GM18507 (cell line): ENCODE measurements around the gene TSHZ2.
A peak's percentile ranks its signal among the peaks of the same experiment; 100 is the strongest.

ENCODE experiments used
- DNase-seq: peaks from one replicate; pipeline ENCODE4 v3.0.0; 2011; ENCODE audit warnings: low read depth; ENCODE audit not compliant: insufficient read length; ENCODE audit errors: extremely low spot score
- FAIRE-seq: peaks from 2 replicates; lab custom pipeline; 2011; peaks lifted over from hg19 to GRCh38; lab: Jason Lieb, UNC

The TSHZ2 gene

DNA sequence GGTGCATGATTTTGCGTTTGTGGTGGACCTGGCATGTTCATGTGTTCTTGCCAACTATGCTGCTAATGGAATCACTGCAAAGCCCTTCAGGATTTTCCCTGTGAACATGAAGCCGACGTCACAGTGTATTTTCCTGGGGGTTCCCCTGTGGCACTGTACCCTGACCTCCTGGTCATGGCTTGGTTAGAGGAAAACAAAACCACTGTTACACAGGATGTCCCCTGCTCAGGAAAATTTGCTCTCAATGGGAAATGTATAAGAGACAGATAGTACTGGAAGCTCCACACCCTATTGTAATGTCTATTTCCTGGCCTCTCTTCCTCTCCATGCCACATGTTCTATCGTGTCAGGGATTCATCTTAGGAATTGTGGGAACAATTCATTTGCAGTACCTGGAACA is 19.7 kb downstream of the TSHZ2 start:
- DNase-seq (no peak), FAIRE-seq (no peak)

DNA sequence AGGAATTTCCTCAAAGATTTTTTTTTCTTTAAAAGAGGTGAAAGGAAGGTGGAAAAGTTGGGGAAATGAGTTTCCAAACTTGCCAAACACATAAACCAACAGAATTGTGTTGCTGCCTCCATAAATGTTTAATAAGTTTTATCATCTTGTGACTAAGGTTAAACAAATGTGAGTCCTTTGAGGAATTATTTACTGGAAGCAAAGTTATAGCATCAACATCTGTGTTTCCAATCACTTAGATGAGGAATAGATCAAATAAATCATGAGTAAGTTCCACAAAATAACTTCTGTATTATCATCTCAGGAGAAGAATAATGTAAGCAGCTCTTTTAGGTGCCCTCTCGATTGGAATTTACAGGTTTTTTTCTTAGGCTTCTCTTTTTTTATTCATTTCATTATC is 20.5 kb downstream of the TSHZ2 start:
- no peak for FAIRE-seq
- no peak for DNase-seq

DNA sequence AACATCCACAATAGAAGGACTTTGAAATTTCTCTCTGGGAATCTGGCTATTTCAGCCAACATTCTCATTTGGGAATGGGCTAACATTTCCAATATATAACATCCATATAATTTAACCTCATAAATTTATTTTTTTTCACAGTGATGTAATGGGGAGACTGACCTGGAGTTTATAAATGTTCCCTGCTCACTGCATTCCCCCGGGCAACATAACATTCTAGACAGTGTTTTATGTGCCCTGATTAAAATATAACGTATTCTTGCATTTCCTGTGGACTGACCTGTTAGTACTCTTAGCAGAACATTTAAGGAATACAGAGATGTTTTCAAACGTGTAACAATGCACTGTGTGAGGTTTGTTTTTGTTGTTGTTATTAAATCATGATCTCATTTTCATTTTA is 20.9 kb downstream of the TSHZ2 start:
- FAIRE-seq (no peak), DNase-seq (no peak)

DNA sequence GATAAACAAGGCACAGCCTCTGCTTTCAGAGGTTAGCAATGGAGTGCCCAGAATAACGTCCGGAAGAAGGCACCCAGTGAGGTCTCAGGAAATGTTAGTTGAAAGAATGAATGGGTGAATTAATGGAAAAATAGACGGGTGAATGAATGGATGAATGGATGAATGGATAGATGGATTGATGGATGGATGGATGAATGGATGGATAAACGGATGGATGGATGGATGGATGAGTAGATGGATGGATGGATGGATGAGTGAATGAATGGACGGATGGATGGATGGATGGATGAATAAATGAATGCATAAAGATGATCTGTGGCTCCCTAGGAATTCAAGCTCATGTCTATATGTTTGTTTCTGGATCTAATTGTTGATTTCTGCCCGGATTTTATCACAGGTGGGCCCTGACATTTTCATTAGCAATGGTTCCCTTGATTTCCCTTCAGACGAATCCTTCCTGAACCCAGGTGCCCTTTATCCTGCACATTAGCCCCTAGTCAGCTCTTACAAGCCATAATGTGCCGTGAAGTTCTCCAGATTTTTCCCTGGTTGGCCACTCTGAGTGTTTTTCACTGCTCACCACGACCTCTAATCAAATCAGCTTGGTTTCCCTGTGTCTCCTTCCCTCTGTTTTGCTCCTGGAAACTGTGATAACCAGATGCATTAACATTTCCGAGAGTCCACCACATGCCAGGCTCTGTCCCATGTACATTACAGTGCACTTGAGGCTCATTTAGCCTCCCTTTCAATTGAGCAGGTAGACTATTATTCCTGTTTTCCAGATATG is 22.2 kb downstream of the TSHZ2 start:
- FAIRE-seq: no peak
- DNase-seq: no peak

DNA sequence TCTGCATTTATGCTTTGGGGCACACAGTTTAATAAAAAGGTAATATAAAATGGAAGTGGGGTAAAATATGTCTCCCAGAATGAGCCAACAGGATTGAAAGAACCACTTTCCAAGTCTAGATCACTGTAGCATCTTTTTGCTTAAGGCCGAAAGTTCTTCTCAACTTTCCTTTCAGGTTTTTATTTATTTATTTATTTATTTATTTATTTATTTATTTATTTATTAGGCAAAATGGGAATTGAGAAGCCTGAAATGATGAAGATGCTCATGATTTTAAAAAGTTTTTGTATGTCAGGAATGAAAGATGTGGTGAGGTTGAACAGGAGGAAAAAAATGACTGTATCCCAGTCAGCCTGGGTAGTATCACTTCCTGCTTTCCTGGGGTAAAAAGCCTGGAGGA is 24.0 kb downstream of the TSHZ2 start:
- no peak for DNase-seq
- FAIRE-seq: no peak

DNA sequence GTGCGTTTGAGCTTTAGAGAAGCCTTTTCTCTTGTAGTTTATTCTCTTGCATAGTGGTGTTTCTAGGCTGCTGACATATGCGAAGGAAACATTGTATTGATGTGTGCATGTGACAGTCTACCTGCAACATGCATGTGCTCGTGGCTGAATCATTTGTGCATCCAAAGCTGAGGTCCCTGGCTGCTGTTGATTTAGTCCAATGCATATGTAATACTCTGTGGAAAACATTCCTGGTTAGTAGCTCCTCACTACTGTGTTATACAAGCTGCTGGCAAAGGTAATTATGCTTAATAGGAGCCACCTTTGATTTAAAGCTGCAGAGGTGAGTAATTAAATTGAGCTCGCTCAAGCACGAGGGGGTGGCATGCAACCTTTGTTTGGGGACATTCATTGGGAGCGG is 24.5 kb downstream of the TSHZ2 start:
- DNase-seq (no peak), FAIRE-seq (no peak)

DNA sequence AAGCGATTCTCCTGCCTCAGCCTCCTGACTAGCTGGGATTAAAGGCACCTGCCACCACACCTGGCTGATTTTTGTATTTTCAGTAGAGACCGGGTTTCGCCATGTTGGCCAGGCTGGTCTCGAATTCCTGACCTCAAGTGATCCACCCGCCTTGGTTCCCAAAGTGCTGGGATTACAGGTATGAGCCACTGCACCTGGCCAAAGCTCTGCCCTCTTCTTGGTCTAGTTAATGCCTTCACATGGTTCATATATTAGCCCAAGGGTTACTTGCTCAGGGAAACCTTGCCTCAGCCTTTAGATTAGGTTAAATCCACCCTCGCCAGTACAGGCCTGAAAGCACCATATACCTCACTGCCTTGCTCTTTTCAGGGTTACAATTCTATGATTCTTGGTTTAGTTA is 26.1 kb downstream of the TSHZ2 start:
- FAIRE-seq (no peak), DNase-seq (no peak)

DNA sequence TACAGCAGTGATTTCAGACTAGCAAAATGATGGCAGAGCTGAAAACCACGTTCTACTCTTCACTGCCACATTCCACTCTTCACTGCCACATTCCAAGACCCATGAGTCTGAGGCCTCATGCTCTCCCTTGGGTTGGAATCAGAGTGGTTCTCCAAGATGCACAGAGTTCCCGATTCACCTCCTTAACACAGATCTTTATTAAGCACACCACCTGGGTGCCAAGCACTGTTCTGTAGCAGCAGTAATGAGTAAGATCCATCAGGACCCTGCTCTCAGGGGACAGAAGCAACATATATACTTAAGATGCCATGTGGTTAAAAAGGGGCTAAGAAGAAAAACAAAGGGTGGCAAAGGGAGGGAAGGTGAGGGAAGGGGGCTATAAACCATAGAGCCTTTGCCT is 26.9 kb downstream of the TSHZ2 start:
- FAIRE-seq: no peak
- DNase-seq: no peak

DNA sequence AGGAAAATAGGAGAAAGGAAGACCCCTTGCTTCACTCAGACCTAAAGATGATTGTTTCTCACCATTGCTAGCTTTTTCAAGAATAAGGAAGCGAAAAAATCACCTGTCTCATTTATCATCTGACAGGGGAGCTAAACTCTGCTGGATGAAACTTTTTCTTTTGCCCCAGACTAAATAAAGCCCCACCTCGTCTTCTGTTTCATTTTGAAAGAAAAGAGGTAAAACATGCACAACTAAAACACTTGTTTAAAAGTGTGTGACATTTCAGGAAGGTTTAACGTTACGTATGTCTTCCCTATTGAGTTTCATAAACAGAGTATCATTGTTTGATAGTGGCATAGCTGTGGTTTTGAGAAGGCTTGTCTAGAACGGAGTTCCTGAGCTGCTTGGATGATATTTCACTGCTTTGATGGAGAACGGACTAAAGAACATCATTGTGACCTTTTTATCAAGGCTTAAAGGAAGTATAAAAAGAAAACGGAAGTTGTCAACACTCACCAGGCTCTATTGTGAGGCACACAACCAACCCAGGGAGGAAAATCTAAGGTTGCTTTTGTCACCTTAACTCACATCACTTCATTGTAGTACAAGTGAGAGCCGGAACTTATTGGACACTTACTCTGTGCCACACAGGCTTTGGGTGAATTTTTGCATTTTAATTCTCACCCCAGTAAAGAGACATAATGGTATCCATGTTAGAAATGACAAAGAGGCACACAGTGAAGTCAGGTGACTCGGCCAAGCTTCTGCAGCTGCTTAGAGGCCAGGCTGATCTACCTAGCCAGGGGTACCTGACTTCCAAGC is 29.5 kb downstream of the TSHZ2 start:
- FAIRE-seq (peak; percentile 60), DNase-seq (no peak)

DNA sequence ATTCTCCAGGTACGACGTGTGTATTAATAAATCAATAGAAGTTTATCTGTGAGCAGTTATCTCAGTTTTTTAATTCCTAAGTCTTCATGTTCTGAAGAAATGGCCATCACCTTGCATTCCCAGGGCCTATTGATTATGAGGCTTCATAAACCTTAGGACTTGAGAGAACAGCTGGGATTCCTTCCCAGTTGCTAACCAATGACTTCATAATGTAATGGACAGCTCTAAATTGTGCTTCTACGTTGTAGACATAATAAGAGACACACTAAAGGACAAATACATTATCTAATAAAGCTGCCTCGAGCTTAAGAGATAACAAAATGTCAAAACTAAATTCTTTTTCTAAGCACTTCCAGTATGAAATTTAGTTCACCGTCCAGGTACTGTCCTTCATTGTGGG is 30.6 kb downstream of the TSHZ2 start:
- FAIRE-seq (no peak), DNase-seq (no peak)

DNA sequence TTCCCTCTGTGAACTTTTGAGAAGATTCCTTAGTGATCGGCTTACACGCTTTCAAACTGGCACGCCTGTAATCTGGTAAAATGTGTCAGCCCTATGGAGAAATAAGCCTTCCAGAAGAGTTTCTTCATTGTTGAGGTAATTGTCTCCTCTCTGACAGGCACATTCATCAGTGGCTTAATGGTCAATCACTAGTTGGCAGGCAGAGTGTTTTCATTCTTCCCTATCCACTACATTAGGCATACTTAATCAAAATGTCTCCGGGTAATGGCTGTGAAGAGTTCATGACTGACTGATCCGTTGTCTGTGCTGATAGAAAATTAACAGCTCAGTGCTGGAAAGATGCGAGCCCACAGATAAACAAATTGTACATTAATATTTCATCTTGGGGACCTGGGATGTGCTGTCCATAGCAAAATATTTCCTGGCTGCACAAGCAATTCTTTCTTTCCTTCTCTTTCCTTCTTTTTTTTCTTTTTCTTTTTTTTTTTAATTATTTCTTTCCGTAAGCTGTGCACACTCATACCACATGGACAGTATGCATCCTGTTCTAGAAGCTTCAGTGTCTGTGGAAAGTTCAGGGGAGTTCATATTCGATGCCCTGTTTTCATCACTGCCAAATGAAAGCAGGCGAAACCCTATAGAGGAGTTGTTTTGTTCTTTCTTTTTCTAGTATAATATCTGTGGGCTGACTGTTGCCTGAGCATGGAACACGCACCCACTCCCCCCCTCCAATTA is 31.4 kb downstream of the TSHZ2 start:
- no peak for FAIRE-seq

DNA sequence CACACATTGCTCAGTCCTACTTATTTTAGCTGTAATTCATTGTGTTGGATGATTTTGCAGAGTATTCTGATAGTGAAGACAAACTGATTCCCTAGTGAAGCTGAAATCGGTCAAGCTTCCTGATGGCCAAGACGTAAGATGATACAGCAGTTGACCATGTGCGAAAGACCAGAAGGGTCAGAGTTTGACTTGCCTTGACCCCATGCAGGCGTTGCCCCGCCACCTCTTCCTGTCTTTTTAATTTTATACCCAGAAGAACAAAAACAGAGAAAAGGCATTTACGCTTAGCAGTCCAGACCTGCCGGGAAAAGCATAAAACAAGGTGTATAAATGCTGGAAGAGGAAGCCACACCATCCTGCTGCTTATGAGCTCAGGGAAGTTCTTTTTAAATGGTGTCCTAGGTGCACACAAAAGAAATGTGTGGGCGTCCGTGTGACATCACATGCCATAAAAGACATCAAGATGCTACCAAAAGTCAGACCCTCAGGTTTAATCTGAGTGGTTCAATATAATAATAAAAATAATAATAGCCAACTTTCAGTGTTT is 32.2 kb downstream of the TSHZ2 start:
- no peak for DNase-seq
- no peak for FAIRE-seq

More for the DNA sequence above, 31.4 kb downstream of the TSHZ2 start:
- no peak for DNase-seq

DNA sequence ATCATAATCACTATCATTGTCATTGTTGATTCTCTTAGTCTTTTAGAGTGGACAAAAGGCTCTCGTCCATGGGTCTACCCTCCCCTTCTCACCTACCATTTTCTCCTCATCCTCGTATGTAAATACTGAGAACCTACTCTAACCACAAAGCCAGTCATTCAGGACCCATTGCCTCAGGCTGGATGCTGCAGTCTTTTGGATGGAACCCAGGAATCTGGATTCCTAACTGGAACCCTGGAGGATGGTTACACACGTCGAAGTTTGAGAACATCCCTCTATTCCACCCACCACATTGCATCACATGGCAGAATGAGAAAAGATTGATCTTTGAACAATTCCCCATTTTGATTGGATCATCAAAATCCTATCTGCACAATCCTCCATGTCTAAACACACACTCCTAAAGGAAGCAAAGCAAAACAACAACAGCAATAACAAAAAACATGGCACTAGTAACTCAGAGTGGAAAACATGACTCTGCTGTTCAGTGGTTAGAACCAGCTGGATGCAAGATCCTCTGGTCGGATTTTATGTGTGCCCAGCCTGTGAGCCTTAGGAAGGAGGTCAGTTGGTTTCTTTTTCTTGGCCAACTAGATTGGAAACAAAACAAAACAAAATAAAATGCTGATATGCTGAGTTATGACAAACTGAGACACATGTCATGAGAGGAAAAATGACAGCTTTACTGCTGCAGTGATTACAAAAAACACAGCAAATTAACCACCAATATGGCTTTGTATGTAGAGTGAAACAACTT is 38.0 kb downstream of the TSHZ2 start:
- FAIRE-seq: no peak
- no peak for DNase-seq

DNA sequence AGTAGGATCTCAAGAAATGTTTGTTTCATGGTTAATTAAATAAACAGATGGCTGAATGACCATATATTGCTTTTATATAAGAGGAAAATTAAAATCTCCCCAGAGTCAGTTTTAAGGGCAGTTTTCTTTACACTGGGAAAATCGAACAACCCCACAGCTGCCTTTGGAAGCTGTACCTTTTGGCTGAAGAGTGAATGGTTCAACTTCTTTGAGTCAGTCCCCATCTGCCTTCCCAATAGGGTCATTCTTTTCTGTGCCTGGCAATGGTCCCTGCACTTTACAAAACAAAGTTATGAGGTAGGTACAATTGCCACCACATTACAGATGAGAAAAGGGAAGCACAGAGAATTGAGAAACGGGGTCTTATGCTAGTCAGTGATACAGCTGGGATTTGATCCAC is 39.5 kb downstream of the TSHZ2 start:
- DNase-seq (no peak), FAIRE-seq (no peak)

DNA sequence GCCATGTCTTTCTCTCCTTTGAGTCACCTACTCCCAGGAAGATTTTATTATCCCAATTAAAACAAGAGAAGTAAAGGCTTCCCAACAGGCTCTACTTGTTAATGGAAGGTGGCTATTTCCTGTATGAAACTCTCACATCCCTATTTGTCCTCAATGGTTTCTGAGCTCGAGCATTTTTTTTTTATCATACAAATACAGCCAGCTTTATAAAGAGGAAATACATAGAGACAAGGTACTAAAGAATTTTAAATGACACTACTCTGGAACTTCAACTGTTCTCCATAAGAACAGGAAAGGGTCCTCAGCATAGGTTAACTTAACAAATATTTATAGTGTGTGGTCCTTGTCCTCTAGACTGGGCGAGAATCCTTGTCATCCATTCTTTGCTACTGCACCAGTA is 41.0 kb downstream of the TSHZ2 start:
- FAIRE-seq (no peak), DNase-seq (no peak)

DNA sequence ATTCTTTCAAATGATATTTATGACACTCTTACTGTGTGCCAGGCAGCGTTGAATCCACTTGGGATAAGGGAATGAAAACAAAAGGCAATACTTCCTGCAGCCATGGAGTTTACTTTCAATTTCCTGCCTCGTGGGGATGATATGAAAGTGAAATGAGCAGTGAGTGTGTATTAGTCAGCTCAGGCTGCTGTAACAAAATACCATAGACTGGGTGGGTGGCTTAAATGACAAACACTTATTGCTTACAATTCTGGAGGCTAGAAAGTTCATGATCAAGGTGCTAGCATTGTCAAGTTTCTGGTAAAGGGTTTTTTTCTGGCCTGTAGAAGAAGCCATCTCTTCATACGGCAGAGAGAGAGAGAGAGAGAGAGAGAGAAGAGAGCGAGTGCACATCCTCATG is 41.7 kb downstream of the TSHZ2 start:
- DNase-seq: no peak
- FAIRE-seq: no peak

DNA sequence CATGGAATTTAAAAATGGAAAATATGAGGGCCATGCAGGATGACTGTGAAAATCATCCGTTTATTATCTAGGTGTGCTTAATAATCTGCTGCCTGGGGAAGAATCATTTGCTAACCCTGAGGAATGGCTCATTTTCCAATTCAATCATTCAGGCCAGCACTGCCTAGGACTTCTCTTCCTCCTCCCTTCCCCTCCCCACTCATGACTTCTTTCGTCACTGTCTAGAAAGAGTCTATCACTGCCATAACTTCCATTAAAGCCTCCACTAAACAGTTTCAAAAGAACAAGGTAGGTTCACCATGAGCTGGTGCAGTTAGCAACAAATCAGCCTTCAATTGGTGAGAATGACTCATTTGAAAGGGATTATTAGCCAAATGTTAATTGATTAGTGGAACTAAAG is 43.9 kb downstream of the TSHZ2 start:
- DNase-seq (no peak), FAIRE-seq (no peak)

DNA sequence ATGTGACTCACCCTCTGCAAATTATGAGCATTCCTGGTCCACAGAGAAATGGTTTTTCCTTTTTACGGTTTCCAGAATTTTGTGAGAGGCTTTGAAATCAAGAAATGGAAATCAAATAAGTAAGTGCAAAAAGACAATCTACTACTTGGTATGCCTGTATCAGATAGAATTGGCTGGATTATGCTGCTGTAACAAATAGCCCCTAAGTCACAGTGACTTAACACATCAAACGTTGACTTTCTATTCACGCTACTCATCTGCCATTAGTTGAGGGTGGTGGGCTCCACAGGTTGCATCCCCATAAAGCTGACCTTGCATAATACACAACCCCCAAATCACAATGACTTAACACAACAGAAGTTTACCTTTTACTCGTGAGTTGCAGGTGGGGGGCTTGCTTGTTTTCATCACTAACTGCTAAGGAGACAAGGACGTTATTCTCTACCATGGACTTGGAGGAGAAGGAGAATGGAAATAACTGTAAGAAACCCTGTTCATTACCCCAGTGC is 44.4 kb downstream of the TSHZ2 start:
- no peak for DNase-seq

DNA sequence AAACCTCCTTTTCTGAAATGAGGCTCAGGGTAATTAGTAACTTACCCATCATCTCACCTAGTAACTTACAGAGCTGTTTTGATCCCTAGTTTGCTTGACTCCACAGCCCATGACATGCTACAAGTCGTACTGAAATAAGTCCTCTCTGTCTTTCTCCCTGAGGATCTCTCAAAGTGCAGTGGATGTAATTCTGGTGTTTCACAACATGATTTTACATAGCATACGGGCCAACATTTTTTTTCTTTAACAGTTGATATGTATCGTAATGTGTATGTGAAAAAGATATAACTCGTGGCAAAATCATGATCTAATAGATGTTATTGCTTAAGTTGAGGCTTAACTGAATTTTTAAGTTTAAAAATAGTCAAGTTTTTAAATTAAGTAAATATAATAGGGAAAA is 45.0 kb downstream of the TSHZ2 start:
- DNase-seq (no peak), FAIRE-seq (no peak)

More for the DNA sequence above, 44.4 kb downstream of the TSHZ2 start:
- no peak for FAIRE-seq
